ENCODE results near the gene AGXT2. TPM values are rescaled to one million over a fixed set of nuclear protein-coding genes. Genes with fewer than 3 reads are reported as not detected.

The AGXT2 gene
- total and polyA plus RNA-seq, 9 of the 15 experiments (the other 6 are each of a cell fraction or from before 2014, with no cell fraction given): not detected

- BruUV-seq (replicated peaks): no TSS peak
- H3K4me3 ChIP-seq: no peak overlapping the region
- H3K79me2 ChIP-seq (ENCODE audit: control insufficient read depth, insufficient read depth, low read length): no peaks in the 10 kb centered on the region
- no peaks in the 10 kb centered on the region for H4K20me1 ChIP-seq (replicated peaks; ENCODE audit: control insufficient read depth, insufficient read depth, low read length)
- peak; percentile 23; the same call in 1 of the 3 replicates for ATAC-seq
- no peaks in the 10 kb centered on the region for H3K36me3 ChIP-seq (ENCODE audit: control insufficient read depth, insufficient read depth, low read length)
- intact Hi-C loops (cut with micrococcal nuclease) (loop anchor here (5.0 kb wide), 2 partner anchors 85 to 105 kb away; partner anchors contain the start of genes BRIX1 and RAD1), in situ Hi-C loops (cut with MboI) (loop anchor here (10.0 kb wide), 1 partner anchor 528 kb away; no protein-coding TSS in a partner anchor)
- no peaks in the 10 kb centered on the region for H3K9me3 ChIP-seq (replicated peaks; ENCODE audit: control insufficient read depth, insufficient read depth, low read depth, low read length)
- no peak for DNase-seq (ENCODE audit: extremely low read depth in 1 of 4, low spot score in 3 of 4)
- no peak overlapping the region for H2AFZ ChIP-seq (ENCODE audit: low read depth, low read length)
- TF ChIP-seq CTCF (IDR thresholded peaks at IDR 0.05 in 2 of 3, conservative IDR thresholded peaks at IDR 0.05 in 1 of 3; ENCODE audit: insufficient read depth in 2 of 3, low read depth in 1 of 3, low read length in 3 of 3) (peak in 2 of 3 experiments; percentile 8 to 22; a peak in 2 of 6 replicates), ILF3 (IDR thresholded peaks at IDR 0.05; ENCODE audit: borderline replicate concordance) (no peak), SPI1 (IDR thresholded peaks at IDR 0.05; ENCODE audit: borderline replicate concordance, low read depth, low read length) (0 out of 2 replicates have a peak, but pooled peaks have one; percentile 2), YY1 (IDR thresholded peaks at IDR 0.05; ENCODE audit: borderline replicate concordance in 1 of 3, control insufficient read depth in 1 of 3, extremely low read depth in 1 of 3, insufficient read depth in 3 of 3, insufficient read length in 1 of 3, insufficient replicate concordance in 2 of 3, low read depth in 1 of 3, low read length in 2 of 3) (peak in 2 of 3 experiments; percentile 14 to 65)
- no peak overlapping the region for H3K27ac ChIP-seq (ENCODE audit: extremely low read depth, low read depth, low read length)
- H3K27me3 ChIP-seq (ENCODE audit: control insufficient read depth in 2 of 2, insufficient read depth in 2 of 2, low read length in 2 of 2): peaks cover 6 to 16% of the 10 kb centered on the region in 2 experiments; a peak in 3 of 5 replicates
- CTCF ChIA-PET (ENCODE audit: low intra/inter-chr PET ratio): interaction anchor here (1.5 to 2.4 kb wide), 3 partner anchors 44 to 528 kb away, joined by 8 to 11 read pairs (median 10); no protein-coding TSS in a partner anchor
- H3K4me1 ChIP-seq (replicated peaks in 1 of 2; ENCODE audit: control insufficient read depth in 2 of 2, insufficient read depth in 2 of 2, low read length in 2 of 2): no peaks in the 10 kb centered on the region; a peak in 1 of 5 replicates
- POLR2A ChIA-PET: no interaction called here
- no peak overlapping the region for H3K9ac ChIP-seq (ENCODE audit: insufficient read depth in 1 of 2, low read depth in 2 of 2, low read length in 2 of 2)
- 5% methylated on average over 6 of the region's 6 CpGs for WGBS (ENCODE audit: insufficient coverage, low coverage, missing lambda C conversion rate)
- FAIRE-seq: no peak
- no peaks in the 10 kb centered on the region for H3K9me1 ChIP-seq (ENCODE audit: control insufficient read depth, insufficient read depth, low read length)
- no peak overlapping the region for H3K4me2 ChIP-seq (ENCODE audit: insufficient read depth, low read length)
These were observed 45.3 kb downstream of the AGXT2 start for GRCh38 chr5:35002459-35002858.

Measured in K562 (cell line).